Hepatocyte (in vitro differentiated cells): ENCODE data around the gene PDE4D. TPM values are rescaled to one million over a fixed set of nuclear protein-coding genes. Genes with fewer than 3 reads are reported as not detected.

Experiments
- DNase-seq: peaks from one replicate; pipeline ENCODE4 v3.0.0-alpha.2; 2016; ENCODE audit warnings: low spot score
- H2AFZ ChIP-seq: fragments of 200-600 bp; sonication (generic); 2 replicates; pipeline ENCODE4 v1.6.0; 2016; ENCODE audit warnings: antibody characterized with exemption, mild to moderate bottlenecking
- H3K27ac ChIP-seq: fragments of 200-600 bp; sonication (generic); 2 replicates; pipeline ENCODE4 v1.5.1; 2016; ENCODE audit warnings: mild to moderate bottlenecking
- H3K27me3 ChIP-seq: fragments of 200-600 bp; sonication (generic); 2 replicates; pipeline ENCODE4 v1.6.1; 2016
- H3K36me3 ChIP-seq: fragments of 200-600 bp; sonication (generic); replicated peaks from 2 replicates; pipeline ENCODE4 v1.5.1; 2016; ENCODE audit warnings: low read depth; ENCODE audit not compliant: insufficient read depth
- H3K4me1 ChIP-seq: fragments of 200-600 bp; sonication (generic); 2 replicates; pipeline ENCODE4 v1.5.1; 2016; ENCODE audit warnings: mild to moderate bottlenecking, moderate library complexity; ENCODE audit not compliant: insufficient read depth
- H3K4me2 ChIP-seq: fragments of 200-600 bp; sonication (generic); 2 replicates; pipeline ENCODE4 v1.6.0; 2016
- H3K4me3 ChIP-seq: fragments of 200-600 bp; sonication (generic); 2 replicates; pipeline ENCODE4 v1.5.1; 2016; ENCODE audit warnings: mild to moderate bottlenecking
- H3K79me2 ChIP-seq: fragments of 200-600 bp; sonication (generic); 2 replicates; pipeline ENCODE4 v1.6.0; 2017; ENCODE audit warnings: mild to moderate bottlenecking
- H3K9me2 ChIP-seq: fragments of 200-600 bp; sonication (generic); replicated peaks from 2 replicates; pipeline ENCODE4 v1.6.0; 2017; ENCODE audit warnings: mild to moderate bottlenecking; ENCODE audit not compliant: insufficient read depth
- H3K9me3 ChIP-seq: fragments of 200-600 bp; sonication (generic); 2 replicates; pipeline ENCODE4 v1.5.1; 2016; ENCODE audit warnings: low read depth, mild to moderate bottlenecking
- H4K20me1 ChIP-seq: fragments of 200-600 bp; sonication (generic); 2 replicates; pipeline ENCODE4 v1.6.0; 2016; ENCODE audit warnings: mild to moderate bottlenecking; ENCODE audit not compliant: insufficient read depth, poor library complexity, severe bottlenecking
- CTCF ChIP-seq: fragments of 200-600 bp; sonication (generic); IDR thresholded peaks from 2 replicates; pipeline ENCODE4 v1.5.1; 2016; ENCODE audit warnings: antibody characterized with exemption, mild to moderate bottlenecking; ENCODE audit not compliant: poor library complexity
- EZH2 ChIP-seq: fragments of 200-600 bp; sonication (generic); IDR thresholded peaks from 2 replicates; pipeline ENCODE4 v1.6.1; 2016; ENCODE audit warnings: antibody characterized with exemption, mild to moderate bottlenecking, borderline replicate concordance
- EZH2phosphoT487 ChIP-seq: fragments of 200-600 bp; sonication (generic); IDR thresholded peaks from one replicate; pipeline ENCODE4 v1.6.1; 2018; ENCODE audit warnings: antibody characterized with exemption, mild to moderate bottlenecking, low read depth, moderate library complexity; ENCODE audit not compliant: unreplicated experiment, severe bottlenecking
- WGBS: methylation state at CpG from one replicate; pipeline ENCODE4 v1.1.6; 2016; ENCODE audit warnings: low lambda C conversion rate; ENCODE audit errors: missing lambda C conversion rate; 5-methylcytosine and 5-hydroxymethylcytosine counted together
- polyA plus RNA-seq: library from polyadenylated mRNA; unstranded; fragments of >200 nt; fragmentation: Nextera tagmentation; extraction: Ambion mirVana; gene quantifications from 2 replicates; pipeline ENCODE4 v1.2.1, GENCODE V29; 2016
- total RNA-seq: library from RNA; depleted of rRNA; stranded (reverse); fragments of >200 nt; gene quantifications from 2 replicates; pipeline ENCODE4 v1.2.3, GENCODE V29; 2014

PDE4D gene
- total and polyA plus RNA-seq, 2 experiments from 2014 or later = 14.5 to 45.2 TPM

- Histone ChIP-seq H3K4me1 (peaks cover 20% of the 10 kb centered on the region), H3K4me3 (no peak overlapping the region), H3K9me2 (no peaks in the 10 kb centered on the region), H3K27me3 (no peaks in the 10 kb centered on the region), H3K4me2 (peak overlapping the region; percentile 51), H3K79me2 (peaks cover 3% of the 10 kb centered on the region), H3K36me3 (no peaks in the 10 kb centered on the region), H2AFZ (no peak overlapping the region), H4K20me1 (no peaks in the 10 kb centered on the region), H3K27ac (peak overlapping the region; percentile 66), H3K9me3 (no peaks in the 10 kb centered on the region)
- 18% methylated on average over 2 of the region's 2 CpGs for WGBS
- TF ChIP-seq EZH2phosphoT487 = no peak
- peak; percentile 24 for DNase-seq
Observed at GRCh38 chr5:59709846-59710245, 183.7 kb downstream of the PDE4D start.

GRCh38 chr5:59709346-59709821 is 184.1 kb downstream of the PDE4D start:
- Histone ChIP-seq H3K27me3 (no peaks in the 10 kb centered on the region), H3K27ac (peak overlapping the region; percentile 66), H3K9me2 (no peaks in the 10 kb centered on the region), H3K4me1 (peaks cover 20% of the 10 kb centered on the region), H3K79me2 (peaks cover 3% of the 10 kb centered on the region), H2AFZ (no peak overlapping the region), H4K20me1 (no peaks in the 10 kb centered on the region), H3K4me2 (peak overlapping the region; percentile 51), H3K4me3 (no peak overlapping the region), H3K36me3 (no peaks in the 10 kb centered on the region), H3K9me3 (no peaks in the 10 kb centered on the region)
- 12% methylated on average over 4 of the region's 4 CpGs for WGBS
- TF ChIP-seq EZH2 (no peak), EZH2phosphoT487 (no peak), CTCF (no peak)
- DNase-seq = no peak

- no peaks in the 10 kb centered on the region for H3K9me3 ChIP-seq
- H3K4me2 ChIP-seq = peak overlapping the region; percentile 2
- H3K9me2 ChIP-seq = no peaks in the 10 kb centered on the region
- H3K4me1 ChIP-seq = peaks cover 17% of the 10 kb centered on the region
- no peaks in the 10 kb centered on the region for H3K36me3 ChIP-seq
- H4K20me1 ChIP-seq = no peaks in the 10 kb centered on the region
- WGBS = 52% methylated on average over 1 of the region's 1 CpG
- no peak overlapping the region for H2AFZ ChIP-seq
- no peak for DNase-seq
- H3K27ac ChIP-seq = peak overlapping the region; percentile 88
- peaks cover 6% of the 10 kb centered on the region for H3K79me2 ChIP-seq
- no peaks in the 10 kb centered on the region for H3K27me3 ChIP-seq
- H3K4me3 ChIP-seq = no peak overlapping the region
- no peak for TF ChIP-seq CTCF
- no peak for TF ChIP-seq EZH2
- no peak for TF ChIP-seq EZH2phosphoT487
Observed at GRCh38 chr5:59704936-59705335, 188.6 kb downstream of the PDE4D start.

- H3K4me3 ChIP-seq = no peak overlapping the region
- peaks cover 6% of the 10 kb centered on the region for H3K79me2 ChIP-seq
- no peaks in the 10 kb centered on the region for H3K27me3 ChIP-seq
- WGBS = 87% methylated on average over 2 of the region's 2 CpGs
- H4K20me1 ChIP-seq = no peaks in the 10 kb centered on the region
- H3K9me2 ChIP-seq = no peaks in the 10 kb centered on the region
- TF ChIP-seq EZH2 (no peak), CTCF (no peak), EZH2phosphoT487 (no peak)
- H3K4me1 ChIP-seq = peaks cover 6% of the 10 kb centered on the region
- H3K9me3 ChIP-seq = no peaks in the 10 kb centered on the region
- no peak overlapping the region for H3K4me2 ChIP-seq
- H2AFZ ChIP-seq = no peak overlapping the region
- peak overlapping the region; percentile 88 for H3K27ac ChIP-seq
- no peak for DNase-seq
- H3K36me3 ChIP-seq = no peaks in the 10 kb centered on the region
Observed at GRCh38 chr5:59703789-59704188, 189.7 kb downstream of the PDE4D start.
